ENCODE results near the gene ZFP36L1.

The ZFP36L1 gene

GRCh38 chr14:68787092-68787992 lies 5.5 kb downstream of the ZFP36L1 start:
- peaks cover 54% of the 10 kb centered on the region for H3K4me1 ChIP-seq (ENCODE audit: insufficient read depth, low read length, poor library complexity, severe bottlenecking)
- H3K79me2 ChIP-seq (ENCODE audit: insufficient read depth, low read length), result peaks cover 59% of the 10 kb centered on the region
- TF ChIP-seq CTCF (conservative IDR thresholded peaks at IDR 0.05; ENCODE audit: low read length), result no peak
- TF ChIP-seq EZH2phosphoT487 (IDR thresholded peaks at IDR 0.05; ENCODE audit: borderline replicate concordance), result no peak
- no peak overlapping the region for H2AFZ ChIP-seq (ENCODE audit: low read length)
- H4K20me1 ChIP-seq (ENCODE audit: insufficient read depth, low read length, poor library complexity, severe bottlenecking), result peaks cover 47% of the 10 kb centered on the region
- no peaks in the 10 kb centered on the region for H3K9me2 ChIP-seq (replicated peaks; ENCODE audit: low read depth, low read length)
- peaks cover 32% of the 10 kb centered on the region; the same call in 1 of the 2 replicates for H3K36me3 ChIP-seq (ENCODE audit: insufficient read depth, low read length)
- peak overlapping the region; percentile 87 for H3K4me2 ChIP-seq (ENCODE audit: low read depth, low read length, poor library complexity, severe bottlenecking)
- H3F3A ChIP-seq (ENCODE audit: low read depth), result 0 out of 2 replicates have a peak, but pooled peaks cover 7% of the 10 kb centered on the region
- peak overlapping the region; percentile 58 for H3K9ac ChIP-seq (ENCODE audit: low read depth, low read length, poor library complexity, severe bottlenecking)
- peak overlapping the region; percentile 96 for H3K4me3 ChIP-seq (ENCODE audit: low read length, poor library complexity, severe bottlenecking)
- H3K9me3 ChIP-seq (ENCODE audit: insufficient read depth, low read depth, low read length), result no peaks in the 10 kb centered on the region
- H3K27me3 ChIP-seq (ENCODE audit: insufficient read depth, low read length, poor library complexity, severe bottlenecking), result peaks cover 3% of the 10 kb centered on the region

GRCh38 chr14:68786491-68787091 lies 6.3 kb downstream of the ZFP36L1 start:
- TF ChIP-seq EZH2phosphoT487 (IDR thresholded peaks at IDR 0.05; ENCODE audit: borderline replicate concordance) (no peak), CTCF (conservative IDR thresholded peaks at IDR 0.05; ENCODE audit: low read length) (no peak)
- Histone ChIP-seq H3K36me3 (ENCODE audit: insufficient read depth, low read length) (peaks cover 32% of the 10 kb centered on the region; the same call in 1 of the 2 replicates), H2AFZ (ENCODE audit: low read length) (no peak overlapping the region), H4K20me1 (ENCODE audit: insufficient read depth, low read length, poor library complexity, severe bottlenecking) (peaks cover 39% of the 10 kb centered on the region), H3K4me1 (ENCODE audit: insufficient read depth, low read length, poor library complexity, severe bottlenecking) (peaks cover 61% of the 10 kb centered on the region), H3K9ac (ENCODE audit: low read depth, low read length, poor library complexity, severe bottlenecking) (peak overlapping the region; percentile 58), H3K79me2 (ENCODE audit: insufficient read depth, low read length) (peaks cover 52% of the 10 kb centered on the region), H3K9me2 (replicated peaks; ENCODE audit: low read depth, low read length) (no peaks in the 10 kb centered on the region), H3K9me3 (ENCODE audit: insufficient read depth, low read depth, low read length) (no peaks in the 10 kb centered on the region), H3K4me2 (ENCODE audit: low read depth, low read length, poor library complexity, severe bottlenecking) (peak overlapping the region; percentile 87), H3K27me3 (ENCODE audit: insufficient read depth, low read length, poor library complexity, severe bottlenecking) (no peaks in the 10 kb centered on the region), H3K4me3 (ENCODE audit: low read length, poor library complexity, severe bottlenecking) (peak overlapping the region; percentile 96), H3F3A (ENCODE audit: low read depth) (0 out of 2 replicates have a peak, but pooled peaks cover 7% of the 10 kb centered on the region)

- no peak for TF ChIP-seq CTCF (conservative IDR thresholded peaks at IDR 0.05; ENCODE audit: low read length)
- no peak for TF ChIP-seq EZH2phosphoT487 (IDR thresholded peaks at IDR 0.05; ENCODE audit: borderline replicate concordance)
- Histone ChIP-seq H3F3A (ENCODE audit: low read depth) (0 out of 2 replicates have a peak, but pooled peaks cover 7% of the 10 kb centered on the region), H3K4me3 (ENCODE audit: low read length, poor library complexity, severe bottlenecking) (no peak overlapping the region), H3K36me3 (ENCODE audit: insufficient read depth, low read length) (peaks cover 32% of the 10 kb centered on the region; the same call in 1 of the 2 replicates), H3K9me3 (ENCODE audit: insufficient read depth, low read depth, low read length) (no peaks in the 10 kb centered on the region), H3K79me2 (ENCODE audit: insufficient read depth, low read length) (peaks cover 44% of the 10 kb centered on the region), H2AFZ (ENCODE audit: low read length) (no peak overlapping the region), H3K4me1 (ENCODE audit: insufficient read depth, low read length, poor library complexity, severe bottlenecking) (peaks cover 61% of the 10 kb centered on the region), H4K20me1 (ENCODE audit: insufficient read depth, low read length, poor library complexity, severe bottlenecking) (peaks cover 31% of the 10 kb centered on the region), H3K9me2 (replicated peaks; ENCODE audit: low read depth, low read length) (no peaks in the 10 kb centered on the region), H3K4me2 (ENCODE audit: low read depth, low read length, poor library complexity, severe bottlenecking) (peak overlapping the region; percentile 87), H3K27me3 (ENCODE audit: insufficient read depth, low read length, poor library complexity, severe bottlenecking) (no peaks in the 10 kb centered on the region), H3K9ac (ENCODE audit: low read depth, low read length, poor library complexity, severe bottlenecking) (peak overlapping the region; percentile 58)
These were observed 7.1 kb downstream of the ZFP36L1 start for GRCh38 chr14:68785534-68786490.

Measured in Loucy (cell line).